HepG2 (cell line): Measurements from ENCODE around the gene ABHD12. TPM values are rescaled to one million over a fixed set of nuclear protein-coding genes. Genes with fewer than 3 reads are reported as not detected.

ENCODE experiments used
- ATAD3A ChIP-seq: sonication (generic); formaldehyde crosslinking; IDR thresholded peaks from 2 replicates; pipeline ENCODE4 v1.4.0; 2020; ENCODE audit warnings: missing genetic modification reagents
- CEBPG ChIP-seq: IDR thresholded peaks from 2 replicates; pipeline ENCODE4 v1.6.1; 2016
- EP300 ChIP-seq, 3 experiments: sonication (generic) in 1 of 3; formaldehyde crosslinking in 1 of 3; IDR thresholded peaks; 2 replicates each; pipeline versions ENCODE4 v1.5.1 to v1.6.1; 2011 to 2020; ENCODE audit warnings: low read depth in 2 of 3, low read length in 2 of 3, borderline replicate concordance in 1 of 3, improper control_type of control experiment in 1 of 3, mild to moderate bottlenecking in 1 of 3, missing genetic modification reagents in 1 of 3, moderate library complexity in 1 of 3
- KDM3A ChIP-seq: IDR thresholded peaks from 2 replicates; pipeline ENCODE4 v1.6.1; 2018; ENCODE audit warnings: low read depth, missing compliant biosample characterization
- MYPOP ChIP-seq: sonication (generic); formaldehyde crosslinking; IDR thresholded peaks from 2 replicates; pipeline ENCODE4 v1.8.1; 2023; ENCODE audit warnings: mild to moderate bottlenecking, moderate library complexity, missing genetic modification reagents
- ZNF296 ChIP-seq: sonication (generic); formaldehyde crosslinking; conservative IDR thresholded peaks from 2 replicates; pipeline ENCODE4 v1.5.0; 2020; ENCODE audit warnings: mild to moderate bottlenecking, missing genetic modification reagents
- ZNF549 ChIP-seq: sonication (generic); formaldehyde crosslinking; IDR thresholded peaks from 2 replicates; pipeline ENCODE4 v1.5.0; 2020; ENCODE audit warnings: missing genetic modification reagents
- ZNF615 ChIP-seq: sonication (generic); formaldehyde crosslinking; IDR thresholded peaks from 2 replicates; pipeline ENCODE4 v1.5.0; 2020; ENCODE audit warnings: mild to moderate bottlenecking, missing genetic modification reagents, borderline replicate concordance
- polyA plus RNA-seq, 8 experiments: library from polyadenylated mRNA; depleted of rRNA in 3 of 8; stranded (reverse) in 7 of 8; unstranded in 1 of 8; fragments of >200 nt; fragmentation: Illumina TruSeq in 4 of 8; extraction: Trizol in 4 of 8; gene quantifications; 2 replicates each; pipeline versions ENCODE4 v1.2.1 to v1.2.3, GENCODE V29; 2011 to 2016; ENCODE audit warnings: low read depth in 4 of 8, missing spikeins in 1 of 8, mixed read lengths in 1 of 8; ENCODE audit not compliant: insufficient read depth in 1 of 8
- total RNA-seq, 5 experiments: library from RNA; depleted of rRNA; stranded (reverse); fragments of >200 nt; fragmentation: Illumina TruSeq; extraction: Trizol; gene quantifications; 2 replicates each; pipeline ENCODE4 v1.2.3, GENCODE V29; 2016; ENCODE audit warnings: low read depth in 1 of 5
- TF ChIP-seq, protein P1 (sequence below): sonication (generic); formaldehyde crosslinking; IDR thresholded peaks from 2 replicates; pipeline ENCODE4; 2020; ENCODE audit warnings: missing genetic modification reagents, mild to moderate bottlenecking, borderline replicate concordance
- TF ChIP-seq, protein P2 (sequence below): sonication (generic); formaldehyde crosslinking; IDR thresholded peaks from 2 replicates; pipeline ENCODE4 v1.5.0; 2020; ENCODE audit warnings: mild to moderate bottlenecking, missing genetic modification reagents, borderline replicate concordance
- TF ChIP-seq, protein P3 (sequence below): sonication (generic); formaldehyde crosslinking; IDR thresholded peaks from 2 replicates; pipeline ENCODE4 v1.4.0; 2020; ENCODE audit warnings: mild to moderate bottlenecking, missing genetic modification reagents

Gene ABHD12
- total and polyA plus RNA-seq, 2 of the 13 experiments (the other 11 are each of a cell fraction or from before 2014, with no cell fraction given), result 23.5 to 72.1 TPM

GRCh38 chr20:25389858-25390537 lies 637 bp downstream of the ABHD12 start (continued):
- TF ChIP-seq, protein P1, sequence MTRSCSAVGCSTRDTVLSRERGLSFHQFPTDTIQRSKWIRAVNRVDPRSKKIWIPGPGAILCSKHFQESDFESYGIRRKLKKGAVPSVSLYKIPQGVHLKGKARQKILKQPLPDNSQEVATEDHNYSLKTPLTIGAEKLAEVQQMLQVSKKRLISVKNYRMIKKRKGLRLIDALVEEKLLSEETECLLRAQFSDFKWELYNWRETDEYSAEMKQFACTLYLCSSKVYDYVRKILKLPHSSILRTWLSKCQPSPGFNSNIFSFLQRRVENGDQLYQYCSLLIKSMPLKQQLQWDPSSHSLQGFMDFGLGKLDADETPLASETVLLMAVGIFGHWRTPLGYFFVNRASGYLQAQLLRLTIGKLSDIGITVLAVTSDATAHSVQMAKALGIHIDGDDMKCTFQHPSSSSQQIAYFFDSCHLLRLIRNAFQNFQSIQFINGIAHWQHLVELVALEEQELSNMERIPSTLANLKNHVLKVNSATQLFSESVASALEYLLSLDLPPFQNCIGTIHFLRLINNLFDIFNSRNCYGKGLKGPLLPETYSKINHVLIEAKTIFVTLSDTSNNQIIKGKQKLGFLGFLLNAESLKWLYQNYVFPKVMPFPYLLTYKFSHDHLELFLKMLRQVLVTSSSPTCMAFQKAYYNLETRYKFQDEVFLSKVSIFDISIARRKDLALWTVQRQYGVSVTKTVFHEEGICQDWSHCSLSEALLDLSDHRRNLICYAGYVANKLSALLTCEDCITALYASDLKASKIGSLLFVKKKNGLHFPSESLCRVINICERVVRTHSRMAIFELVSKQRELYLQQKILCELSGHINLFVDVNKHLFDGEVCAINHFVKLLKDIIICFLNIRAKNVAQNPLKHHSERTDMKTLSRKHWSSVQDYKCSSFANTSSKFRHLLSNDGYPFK (CRISPR knock-in tag), result no peak; the same call in 1 of the 2 replicates
- TF ChIP-seq ZNF549, result 0 out of 2 replicates have a peak, but pooled peaks have one; percentile 85
- no peak; the same call in 1 of the 2 replicates for TF ChIP-seq MYPOP (CRISPR knock-in tag)
- no peak for TF ChIP-seq CEBPG
- TF ChIP-seq, protein P2, sequence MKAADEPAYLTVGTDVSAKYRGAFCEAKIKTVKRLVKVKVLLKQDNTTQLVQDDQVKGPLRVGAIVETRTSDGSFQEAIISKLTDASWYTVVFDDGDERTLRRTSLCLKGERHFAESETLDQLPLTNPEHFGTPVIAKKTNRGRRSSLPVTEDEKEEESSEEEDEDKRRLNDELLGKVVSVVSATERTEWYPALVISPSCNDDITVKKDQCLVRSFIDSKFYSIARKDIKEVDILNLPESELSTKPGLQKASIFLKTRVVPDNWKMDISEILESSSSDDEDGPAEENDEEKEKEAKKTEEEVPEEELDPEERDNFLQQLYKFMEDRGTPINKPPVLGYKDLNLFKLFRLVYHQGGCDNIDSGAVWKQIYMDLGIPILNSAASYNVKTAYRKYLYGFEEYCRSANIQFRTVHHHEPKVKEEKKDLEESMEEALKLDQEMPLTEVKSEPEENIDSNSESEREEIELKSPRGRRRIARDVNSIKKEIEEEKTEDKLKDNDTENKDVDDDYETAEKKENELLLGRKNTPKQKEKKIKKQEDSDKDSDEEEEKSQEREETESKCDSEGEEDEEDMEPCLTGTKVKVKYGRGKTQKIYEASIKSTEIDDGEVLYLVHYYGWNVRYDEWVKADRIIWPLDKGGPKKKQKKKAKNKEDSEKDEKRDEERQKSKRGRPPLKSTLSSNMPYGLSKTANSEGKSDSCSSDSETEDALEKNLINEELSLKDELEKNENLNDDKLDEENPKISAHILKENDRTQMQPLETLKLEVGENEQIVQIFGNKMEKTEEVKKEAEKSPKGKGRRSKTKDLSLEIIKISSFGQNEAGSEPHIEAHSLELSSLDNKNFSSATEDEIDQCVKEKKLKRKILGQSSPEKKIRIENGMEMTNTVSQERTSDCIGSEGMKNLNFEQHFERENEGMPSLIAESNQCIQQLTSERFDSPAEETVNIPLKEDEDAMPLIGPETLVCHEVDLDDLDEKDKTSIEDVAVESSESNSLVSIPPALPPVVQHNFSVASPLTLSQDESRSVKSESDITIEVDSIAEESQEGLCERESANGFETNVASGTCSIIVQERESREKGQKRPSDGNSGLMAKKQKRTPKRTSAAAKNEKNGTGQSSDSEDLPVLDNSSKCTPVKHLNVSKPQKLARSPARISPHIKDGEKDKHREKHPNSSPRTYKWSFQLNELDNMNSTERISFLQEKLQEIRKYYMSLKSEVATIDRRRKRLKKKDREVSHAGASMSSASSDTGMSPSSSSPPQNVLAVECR (CRISPR knock-in tag), result peak; percentile 77
- no peak for TF ChIP-seq ATAD3A (CRISPR knock-in tag)
- 0 out of 2 replicates have a peak, but pooled peaks have one; percentile 76 for TF ChIP-seq KDM3A (CRISPR knock-in tag)
- no peak for TF ChIP-seq EP300 (IDR thresholded peaks at IDR 0.05; ENCODE audit: low read depth in 2 of 2, low read length in 2 of 2)
- TF ChIP-seq EP300 (CRISPR knock-in tag; IDR thresholded peaks at IDR 0.05; ENCODE audit: borderline replicate concordance), result peak; percentile 12; the same call in 1 of the 2 replicates
- TF ChIP-seq ZNF296 (CRISPR knock-in tag), result no peak
- TF ChIP-seq ZNF615 (CRISPR knock-in tag), result no peak
- TF ChIP-seq, protein P3, sequence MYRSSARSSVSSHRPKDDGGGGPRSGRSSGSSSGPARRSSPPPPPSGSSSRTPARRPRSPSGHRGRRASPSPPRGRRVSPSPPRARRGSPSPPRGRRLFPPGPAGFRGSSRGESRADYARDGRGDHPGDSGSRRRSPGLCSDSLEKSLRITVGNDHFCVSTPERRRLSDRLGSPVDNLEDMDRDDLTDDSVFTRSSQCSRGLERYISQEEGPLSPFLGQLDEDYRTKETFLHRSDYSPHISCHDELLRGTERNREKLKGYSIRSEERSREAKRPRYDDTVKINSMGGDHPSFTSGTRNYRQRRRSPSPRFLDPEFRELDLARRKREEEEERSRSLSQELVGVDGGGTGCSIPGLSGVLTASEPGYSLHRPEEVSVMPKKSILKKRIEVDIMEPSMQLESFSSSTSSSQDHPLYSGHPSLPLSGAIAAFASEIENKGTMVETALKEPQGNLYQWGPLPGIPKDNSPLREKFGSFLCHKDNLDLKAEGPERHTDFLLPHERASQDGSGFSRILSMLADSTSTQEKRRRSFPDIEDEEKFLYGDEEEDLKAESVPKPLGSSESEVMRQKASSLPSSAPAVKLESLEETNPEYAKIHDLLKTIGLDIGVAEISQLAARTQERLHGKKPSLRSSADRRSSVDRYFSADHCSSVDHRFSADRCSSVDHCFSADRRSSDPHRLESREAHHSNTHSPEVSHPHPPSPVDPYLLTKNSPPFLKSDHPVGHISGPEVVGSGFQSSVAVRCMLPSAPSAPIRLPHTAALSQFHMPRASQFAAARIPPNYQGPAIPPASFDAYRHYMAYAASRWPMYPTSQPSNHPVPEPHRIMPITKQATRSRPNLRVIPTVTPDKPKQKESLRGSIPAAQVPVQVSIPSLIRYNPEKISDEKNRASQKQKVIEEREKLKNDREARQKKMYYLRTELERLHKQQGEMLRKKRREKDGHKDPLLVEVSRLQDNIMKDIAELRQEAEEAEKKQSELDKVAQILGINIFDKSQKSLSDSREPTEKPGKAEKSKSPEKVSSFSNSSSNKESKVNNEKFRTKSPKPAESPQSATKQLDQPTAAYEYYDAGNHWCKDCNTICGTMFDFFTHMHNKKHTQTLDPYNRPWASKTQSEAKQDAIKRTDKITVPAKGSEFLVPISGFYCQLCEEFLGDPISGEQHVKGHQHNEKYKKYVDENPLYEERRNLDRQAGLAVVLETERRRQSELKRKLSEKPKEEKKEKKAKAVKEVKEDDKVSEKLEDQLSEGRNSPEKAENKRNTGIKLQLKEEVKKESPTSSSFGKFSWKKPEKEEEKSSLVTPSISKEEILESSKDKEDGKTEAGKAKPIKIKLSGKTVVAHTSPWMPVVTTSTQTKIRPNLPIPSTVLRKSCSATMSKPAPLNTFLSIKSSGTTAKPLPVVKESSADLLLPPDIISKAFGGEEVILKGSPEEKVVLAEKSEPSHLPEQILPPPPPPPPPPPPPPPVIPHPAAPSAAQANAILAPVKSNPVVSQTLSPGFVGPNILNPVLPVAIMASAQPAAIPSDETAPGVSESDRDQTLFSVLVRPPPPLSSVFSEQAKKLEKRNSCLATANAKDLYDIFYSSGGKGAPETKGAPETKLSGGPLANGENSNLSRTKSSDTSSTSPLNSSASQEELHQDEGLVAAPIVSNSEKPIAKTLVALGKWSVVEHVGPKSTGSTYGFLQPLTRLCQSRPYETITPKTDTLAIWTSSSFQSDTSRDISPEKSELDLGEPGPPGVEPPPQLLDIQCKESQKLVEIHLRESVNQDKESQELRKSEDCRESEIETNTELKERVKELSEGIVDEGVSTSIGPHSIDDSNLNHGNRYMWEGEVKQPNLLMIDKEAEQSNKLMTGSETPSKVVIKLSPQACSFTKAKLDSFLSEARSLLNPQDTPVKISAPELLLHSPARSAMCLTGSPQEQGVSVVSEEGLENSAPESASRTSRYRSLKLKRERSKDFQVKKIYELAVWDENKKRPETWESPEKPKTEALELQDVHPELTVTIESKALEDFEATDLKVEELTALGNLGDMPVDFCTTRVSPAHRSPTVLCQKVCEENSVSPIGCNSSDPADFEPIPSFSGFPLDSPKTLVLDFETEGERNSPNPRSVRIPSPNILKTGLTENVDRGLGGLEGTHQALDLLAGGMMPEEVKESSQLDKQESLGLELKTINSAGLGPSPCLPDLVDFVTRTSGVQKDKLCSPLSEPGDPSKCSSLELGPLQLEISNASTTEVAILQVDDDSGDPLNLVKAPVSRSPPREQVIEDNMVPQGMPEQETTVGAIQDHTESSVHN (CRISPR knock-in tag), result no peak
